HEK293T (cell line): ENCODE data around the gene CYB5R2.

Source experiments
- ARNT ChIP-seq: fragments of 450-650 bp; IDR thresholded peaks from 2 replicates; pipeline ENCODE4 v1.6.1; 2017; ENCODE audit warnings: mild to moderate bottlenecking
- BHLHE40 ChIP-seq: fragments of 450-650 bp; IDR thresholded peaks from 2 replicates; pipeline ENCODE4 v1.6.1; 2016; ENCODE audit warnings: mild to moderate bottlenecking, moderate library complexity, borderline replicate concordance
- CTBP1 ChIP-seq: fragments of 450-650 bp; IDR thresholded peaks from 2 replicates; pipeline ENCODE4 v1.6.1; 2016; ENCODE audit warnings: borderline replicate concordance
- FOXA1 ChIP-seq: fragments of 450-650 bp; IDR thresholded peaks from 2 replicates; pipeline ENCODE4 v1.6.1; 2016; ENCODE audit warnings: mild to moderate bottlenecking
- FOXK2 ChIP-seq: fragments of 450-650 bp; IDR thresholded peaks from 2 replicates; pipeline ENCODE4 v1.6.1; 2016; ENCODE audit warnings: mild to moderate bottlenecking
- FOXM1 ChIP-seq: fragments of 450-650 bp; IDR thresholded peaks from 2 replicates; pipeline ENCODE4 v1.6.1; 2017; ENCODE audit warnings: mild to moderate bottlenecking, borderline replicate concordance
- HDGF ChIP-seq: fragments of 450-650 bp; IDR thresholded peaks from 2 replicates; pipeline ENCODE4 v1.6.1; 2017; ENCODE audit warnings: antibody characterized with exemption, borderline replicate concordance
- L3MBTL2 ChIP-seq: fragments of 450-650 bp; conservative IDR thresholded peaks from 2 replicates; pipeline ENCODE4 v1.6.1; 2016; ENCODE audit warnings: mild to moderate bottlenecking
- SP1 ChIP-seq: fragments of 450-650 bp; IDR thresholded peaks from 2 replicates; pipeline ENCODE4 v1.6.1; 2017
- SUZ12 ChIP-seq: fragments of 450-650 bp; IDR thresholded peaks from 2 replicates; pipeline ENCODE4 v1.6.1; 2016; ENCODE audit warnings: mild to moderate bottlenecking
- TARDBP ChIP-seq: fragments of 450-650 bp; IDR thresholded peaks from 2 replicates; pipeline ENCODE4 v1.6.1; 2016

GRCh38 chr11:7690648-7691047, 17.3 kb upstream of the CYB5R2 start:
- TF ChIP-seq ARNT, result peak; percentile 58
- TF ChIP-seq FOXM1, result no peak
- 0 out of 2 replicates have a peak, but pooled peaks have one; percentile 20 for TF ChIP-seq FOXK2
- TF ChIP-seq CTBP1, result peak; percentile 87
- no peak for TF ChIP-seq FOXA1
- no peak for TF ChIP-seq TARDBP
- TF ChIP-seq HDGF, result no peak
- peak; percentile 93 for TF ChIP-seq L3MBTL2
- TF ChIP-seq SUZ12, result no peak
- TF ChIP-seq SP1, result no peak
- TF ChIP-seq BHLHE40, result no peak
